ENCODE data around the gene ACO2.
A peak's percentile ranks its signal among the peaks of the same experiment; 100 is the strongest.
"Not testable (repeated sequence)": the region's sequence is repeated elsewhere in the genome, so short reads cannot be mapped to it uniquely, and the experiment has no call there.

ACO2 gene

DNA sequence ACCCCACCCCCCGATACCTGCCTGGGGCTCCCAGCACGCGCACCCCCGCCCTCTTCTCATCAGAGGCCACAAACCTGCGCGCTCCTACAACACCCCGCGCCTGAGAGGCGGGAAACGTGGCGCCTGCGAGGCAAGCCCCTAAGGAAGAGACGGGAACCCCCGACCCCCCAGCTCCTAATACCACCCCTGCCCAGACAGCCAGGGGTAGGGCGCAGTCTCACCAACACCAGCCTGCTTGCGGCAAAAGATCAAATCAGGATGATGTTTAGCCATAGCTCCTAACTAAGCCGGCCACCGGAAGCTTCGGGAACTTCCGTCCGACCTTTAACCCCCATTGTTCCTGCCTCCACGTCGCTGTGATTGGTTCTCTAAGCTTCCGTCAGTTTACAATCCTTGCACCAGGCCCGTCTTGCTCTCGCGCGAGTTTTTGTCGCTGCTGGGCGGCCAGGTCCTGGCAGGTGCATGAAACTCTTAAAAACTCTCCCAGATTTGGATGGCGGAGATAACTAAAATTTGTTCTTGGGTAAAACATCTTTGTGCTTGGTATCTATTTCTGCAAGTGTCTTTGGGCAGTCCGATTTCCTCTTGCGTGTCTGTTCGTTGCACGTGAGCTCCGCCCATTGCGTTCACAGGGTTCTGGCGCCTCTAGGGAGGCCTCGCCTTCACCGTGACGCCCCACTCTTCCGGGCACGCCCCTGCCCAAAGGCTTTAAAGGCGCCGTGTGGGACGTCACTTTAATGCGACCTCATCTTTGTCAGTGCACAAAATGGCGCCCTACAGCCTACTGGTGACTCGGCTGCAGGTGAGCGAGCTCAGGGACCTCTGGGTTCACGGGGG is at the start of gene ACO2, which contains the start of gene PHF5A:
ACO2 (plus strand) TSS at position 737 of the 837 bp plus-strand sequence; CDS start at position 767, 30 bp downstream.
PHF5A (minus strand) TSS at position 312 of the 837 bp plus-strand sequence; CDS start at position 273, 39 bp downstream.
- peak; percentile 98 for DNase-seq (ENCODE audit: low spot score)

DNA sequence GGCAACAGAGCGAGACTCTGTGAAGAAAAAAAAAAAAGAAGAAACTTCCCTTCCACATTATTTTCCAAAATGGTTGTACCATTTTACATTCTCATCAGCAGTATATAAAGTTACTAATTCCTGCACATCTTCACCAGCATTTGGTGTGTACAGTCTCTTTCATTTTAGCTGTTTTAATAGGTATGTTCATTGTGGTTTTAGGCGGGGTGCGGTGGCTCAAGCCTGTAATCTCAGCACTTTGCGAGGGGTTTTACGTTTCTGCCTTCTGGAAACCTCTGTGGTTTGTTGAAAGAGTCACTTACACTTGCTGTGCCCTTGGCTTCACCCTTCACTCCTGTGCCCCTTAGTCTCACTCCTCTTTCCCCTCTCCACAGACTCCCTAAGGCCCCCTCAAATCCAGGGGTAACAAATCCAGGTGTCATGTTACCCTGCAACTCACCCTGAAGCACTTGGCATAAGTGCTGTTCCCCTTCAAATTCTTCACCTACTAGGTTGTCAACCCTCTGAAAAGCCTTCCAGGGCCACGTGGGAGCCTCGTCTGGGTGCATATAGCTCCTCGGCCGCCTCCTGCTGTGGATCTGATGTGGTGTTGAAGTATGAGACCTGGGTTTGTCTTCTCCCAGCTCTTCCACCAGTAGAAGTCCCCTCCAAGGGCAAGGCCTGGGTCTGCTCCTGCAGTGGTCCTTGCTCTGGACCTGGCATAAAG is 43.1 kb upstream of the ACO2 start:
- DNase-seq (ENCODE audit: low spot score): peak; percentile 50

DNA sequence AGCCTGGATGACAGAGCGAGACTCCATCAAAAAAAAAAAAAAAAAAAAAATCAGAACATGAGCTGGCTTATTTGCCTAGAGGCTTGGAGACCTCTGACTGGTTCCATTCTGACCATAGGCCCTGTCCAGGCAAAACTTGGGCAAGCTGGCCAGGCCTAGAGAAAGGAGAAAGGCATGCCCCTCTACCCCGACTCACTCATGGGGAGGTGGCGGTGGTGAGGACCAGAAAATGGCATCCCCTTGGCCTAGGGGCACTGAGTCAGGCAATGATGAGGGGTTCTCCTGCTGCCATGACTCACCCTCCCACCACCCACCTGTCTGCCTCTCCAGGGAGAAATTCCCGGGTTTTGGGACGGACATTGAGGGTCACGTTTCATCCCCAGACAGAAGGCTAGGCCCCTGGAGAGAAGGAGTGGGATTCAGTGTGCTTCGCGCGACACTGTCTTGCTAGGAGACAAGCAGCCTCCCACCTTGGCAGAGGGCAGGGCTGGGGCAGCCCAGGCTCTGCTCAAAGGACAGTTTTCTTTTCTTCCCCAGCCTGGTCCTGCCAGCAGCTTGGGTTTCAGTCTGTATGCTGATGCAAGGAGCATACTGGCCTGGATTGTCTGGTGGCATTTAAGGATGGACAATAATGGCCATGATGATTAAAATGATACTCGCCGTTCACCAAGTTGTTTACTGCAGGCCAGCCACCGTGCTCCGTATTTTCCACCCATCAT is 39.5 kb upstream of the ACO2 start:
- DNase-seq (ENCODE audit: low spot score): no peak

DNA sequence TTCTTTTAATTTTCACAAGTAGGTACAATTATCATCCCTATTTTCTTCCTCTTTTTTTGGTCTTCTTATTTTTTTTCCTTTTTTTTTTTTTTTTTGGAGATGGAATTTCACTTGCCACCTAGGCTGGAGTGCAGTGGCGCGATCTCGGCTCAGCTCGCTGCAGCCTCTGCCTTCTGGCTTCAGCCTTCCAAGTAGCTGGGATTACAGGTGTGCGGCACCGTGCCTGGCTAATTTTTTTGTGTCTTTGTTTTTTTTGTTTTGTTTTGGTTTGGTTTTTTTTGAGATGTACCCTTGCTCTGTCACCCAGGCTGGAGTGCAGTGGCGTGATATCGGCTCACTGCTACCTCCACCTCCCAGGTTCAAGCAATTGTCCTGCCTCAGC is 39.0 kb upstream of the ACO2 start:
- DNase-seq (ENCODE audit: low spot score): no peak

DNA sequence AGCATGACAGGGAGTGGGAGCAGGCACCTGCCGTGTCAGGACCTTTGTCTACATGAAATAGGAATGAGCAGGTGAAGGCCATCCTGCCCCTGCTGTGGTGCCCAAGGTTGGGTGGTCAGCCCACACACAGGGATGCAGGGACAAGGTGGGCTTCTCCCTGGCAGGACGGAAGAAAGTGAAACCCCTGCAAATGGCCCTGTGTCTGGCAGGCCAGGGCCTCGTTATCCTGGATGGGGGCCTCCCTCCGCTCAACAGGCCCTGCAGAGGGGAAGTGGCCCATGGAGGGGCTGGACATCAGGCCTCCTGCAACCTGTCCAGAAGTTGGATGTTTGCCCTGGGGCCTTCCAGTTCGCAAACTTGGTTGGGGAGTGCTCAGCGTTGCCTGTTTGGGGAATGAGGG is 37.3 kb upstream of the ACO2 start:
- DNase-seq (ENCODE audit: low spot score): no peak

DNA sequence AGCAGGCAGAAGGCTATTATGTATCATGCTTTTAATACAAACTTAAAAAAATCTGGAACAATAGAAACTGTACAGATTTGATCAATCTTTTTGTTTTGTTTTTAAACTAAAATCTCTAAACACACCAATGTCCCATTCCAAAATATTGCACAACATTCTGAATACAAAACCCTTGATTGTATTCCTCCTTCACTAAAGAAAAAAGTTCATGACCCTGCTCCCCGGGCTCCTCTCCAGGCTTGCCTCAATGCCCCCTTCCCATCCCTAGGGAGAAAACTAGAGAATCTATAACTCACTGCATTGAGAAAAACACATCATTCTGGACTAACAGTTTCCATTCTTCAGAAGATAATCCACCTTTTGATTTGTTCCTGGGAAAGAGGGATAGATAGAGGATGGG is 35.4 kb upstream of the ACO2 start:
- DNase-seq (ENCODE audit: low spot score): not testable (repeated sequence)

DNA sequence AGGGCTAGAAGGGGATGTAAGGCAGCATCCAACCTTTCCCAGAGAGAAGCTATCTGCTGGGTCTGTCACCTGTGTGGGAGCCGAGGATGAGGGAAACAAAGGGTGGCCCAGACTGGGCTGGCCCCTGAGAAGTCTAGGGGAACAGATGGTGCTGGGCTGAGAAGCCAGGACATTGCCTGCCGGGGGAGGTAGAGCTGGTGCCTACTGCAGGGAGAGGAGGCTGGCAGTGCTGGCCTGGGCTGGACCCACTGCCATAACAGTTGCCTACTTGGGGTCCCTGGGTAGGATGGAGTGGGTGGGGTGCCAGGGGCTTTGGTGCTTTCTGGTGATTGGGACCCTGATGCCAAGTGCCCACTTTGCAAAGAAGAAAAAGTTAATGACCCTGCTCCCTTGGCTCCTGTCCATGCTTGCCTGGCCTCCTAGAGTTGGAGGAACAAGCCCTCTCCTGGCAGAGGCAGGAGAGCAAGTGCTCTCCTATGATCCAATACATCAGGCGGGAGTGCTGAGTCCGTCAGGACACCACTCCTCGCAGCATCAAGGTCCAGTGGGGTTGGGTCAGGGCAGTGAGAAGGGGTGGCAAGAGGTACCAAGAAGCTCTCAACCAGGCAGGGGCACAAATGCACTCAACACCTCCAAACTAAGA is 34.4 kb upstream of the ACO2 start:
- DNase-seq (ENCODE audit: low spot score): not testable (repeated sequence)

DNA sequence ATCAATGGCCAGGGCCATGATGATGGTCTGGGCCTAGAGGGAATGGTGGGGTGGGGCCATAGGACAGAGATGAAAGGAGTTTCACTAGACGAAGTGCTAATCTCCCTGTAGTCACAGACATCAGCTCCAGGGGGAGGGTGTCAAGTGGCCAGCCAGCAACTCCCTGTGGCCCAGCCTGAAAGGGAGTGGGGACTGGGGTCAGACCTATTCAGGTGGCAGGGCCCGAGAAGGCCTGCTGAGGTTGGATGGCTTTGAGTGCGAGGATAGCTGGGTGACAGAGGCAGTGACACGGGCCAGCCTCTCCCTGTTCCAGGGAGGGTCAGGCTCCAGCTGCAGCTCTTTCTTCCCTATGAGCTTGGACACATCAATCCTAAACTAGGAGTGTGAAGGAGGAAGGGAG is 33.4 kb upstream of the ACO2 start:
- no peak for DNase-seq (ENCODE audit: low spot score)

DNA sequence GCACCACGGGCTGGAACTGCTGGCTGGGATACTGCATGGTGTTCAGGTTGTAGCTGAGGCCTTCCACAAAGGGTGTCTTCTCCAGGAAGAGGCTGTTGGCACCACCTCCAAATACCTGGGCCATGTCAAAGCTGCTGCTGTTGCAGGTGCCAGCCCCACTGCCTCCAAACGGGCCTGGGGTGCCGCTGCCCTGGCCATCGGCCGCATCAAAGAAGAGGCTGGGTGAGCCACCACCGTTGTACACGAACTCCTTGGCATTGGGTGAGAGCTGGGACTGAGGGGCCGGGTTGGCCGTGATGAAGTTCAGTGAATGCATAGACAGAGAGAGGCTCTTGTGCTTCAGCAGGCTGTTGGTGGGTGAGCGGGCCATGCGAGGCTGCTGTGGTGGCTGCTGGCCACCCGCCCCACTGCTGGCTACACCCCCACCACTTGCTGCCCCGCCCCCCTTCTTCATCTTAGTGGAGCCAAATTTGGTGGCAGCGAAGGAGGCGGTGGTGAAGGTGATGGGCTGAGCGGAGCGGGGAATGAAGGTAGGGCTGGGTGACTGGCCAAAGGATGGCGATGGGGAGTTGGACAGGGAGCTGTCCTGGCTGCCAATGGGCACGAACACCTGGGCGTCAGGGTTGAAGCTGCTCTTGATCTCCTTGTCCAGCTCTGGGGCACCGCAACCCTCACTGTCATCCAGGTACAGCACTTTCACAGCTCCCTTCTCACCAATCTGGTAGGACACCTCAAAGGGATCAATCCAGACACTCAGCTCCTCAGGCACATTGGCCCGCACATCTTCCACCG is 32.4 kb upstream of the ACO2 start:
- DNase-seq (ENCODE audit: low spot score): no peak

DNA sequence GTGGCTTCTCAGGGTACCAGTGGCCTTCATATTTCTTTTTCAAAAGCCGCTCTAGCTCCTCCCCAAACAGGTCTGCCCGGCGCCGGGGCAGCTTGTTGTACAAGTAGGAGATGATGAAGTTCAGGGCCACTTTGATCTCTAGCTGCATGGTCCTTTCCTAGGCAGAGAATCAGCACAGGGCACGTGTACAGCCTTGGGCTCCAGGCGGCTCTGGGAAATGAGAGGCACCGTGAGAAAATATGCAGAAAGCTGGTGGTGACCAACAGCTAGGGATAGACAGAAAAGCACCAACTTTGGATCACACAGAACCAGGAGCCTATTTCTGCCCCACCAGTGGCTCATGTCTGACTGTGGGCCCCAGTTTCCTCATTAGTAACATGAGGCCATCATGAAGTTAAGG is 31.7 kb upstream of the ACO2 start:
- no peak for DNase-seq (ENCODE audit: low spot score)

DNA sequence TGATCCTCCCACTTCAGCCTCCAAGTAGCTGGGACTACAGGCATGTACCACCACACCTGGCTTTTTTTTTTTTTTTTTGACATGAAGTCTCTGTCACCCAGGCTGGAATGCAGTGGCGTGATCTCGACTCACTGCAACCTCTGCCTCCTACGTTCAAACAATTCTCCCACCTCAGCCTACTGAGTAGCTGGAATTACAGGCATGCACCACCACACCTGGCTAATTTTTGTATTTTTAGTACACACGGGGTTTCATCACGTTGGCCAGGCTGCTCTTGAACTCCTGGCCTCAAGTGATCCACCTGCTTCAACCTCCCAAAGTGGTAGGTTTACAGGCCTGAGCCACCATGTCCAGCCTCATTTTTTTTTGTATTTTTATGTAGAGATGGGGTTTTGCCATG is 28.4 kb upstream of the ACO2 start:
- not testable (repeated sequence) for DNase-seq (ENCODE audit: low spot score)

DNA sequence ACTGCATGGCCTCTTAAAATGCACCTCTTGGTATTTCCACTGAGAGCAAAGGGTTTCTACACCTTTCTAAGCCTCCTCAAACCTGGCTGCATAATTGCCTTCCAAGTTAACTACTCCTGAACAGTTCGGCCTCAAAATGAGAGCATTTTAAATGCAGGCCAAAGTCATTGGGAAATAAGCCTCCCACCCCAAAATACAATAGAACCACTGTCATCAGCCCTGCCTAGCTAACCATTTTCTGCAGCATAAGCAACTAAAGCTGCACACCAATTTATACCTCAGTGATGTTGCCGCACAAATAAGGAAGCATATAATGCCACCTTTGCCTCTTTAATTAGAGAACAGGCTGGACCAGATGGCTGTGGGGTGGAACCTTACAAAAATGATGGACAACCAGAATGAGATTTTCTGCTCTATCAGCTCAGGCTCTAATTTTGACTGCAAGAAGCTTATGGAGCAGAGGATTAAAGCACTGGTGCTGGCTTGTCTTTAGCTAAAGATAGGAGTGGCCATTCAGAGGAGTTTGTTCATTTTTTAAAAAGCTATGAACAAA is 26.6 kb upstream of the ACO2 start:
- DNase-seq (ENCODE audit: low spot score): no peak

DNA sequence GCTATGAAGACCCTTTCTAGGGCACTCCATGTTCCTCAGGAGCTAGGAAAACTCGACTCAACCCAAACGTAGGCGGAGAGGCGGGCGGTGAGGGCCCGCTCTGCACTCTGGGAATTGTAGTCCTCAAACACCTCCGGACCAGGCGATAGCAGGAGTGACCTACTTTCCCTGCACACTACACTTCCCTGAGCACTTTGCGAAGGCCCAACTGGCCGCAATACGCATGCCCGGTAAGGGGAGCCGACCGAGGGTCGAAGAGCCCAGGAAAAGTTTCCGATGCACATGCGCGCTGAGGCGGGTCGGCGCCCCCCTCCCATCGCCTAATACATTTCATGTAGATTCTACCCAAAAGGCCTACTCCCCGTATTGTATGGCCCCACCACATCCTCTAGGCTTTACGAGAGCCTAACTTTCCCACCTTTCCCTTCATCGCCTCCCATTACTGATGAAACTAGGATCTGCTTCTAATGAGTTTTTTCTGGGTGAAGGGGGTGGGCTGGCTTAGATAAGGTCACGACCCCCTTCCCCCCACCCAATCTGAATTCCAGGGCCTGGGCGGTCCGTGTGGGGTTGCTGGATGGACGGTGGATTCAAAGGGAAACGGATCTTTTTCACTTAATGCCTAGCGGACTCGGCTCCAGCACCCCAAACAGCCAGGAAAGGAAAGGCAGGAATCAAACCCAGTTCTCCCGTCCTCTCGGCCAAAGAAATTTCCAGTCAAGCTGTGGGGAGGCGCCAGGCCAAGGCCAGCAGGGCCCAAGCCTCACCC is 24.4 kb upstream of the ACO2 start:
- peak; percentile 90 for DNase-seq (ENCODE audit: low spot score)

DNA sequence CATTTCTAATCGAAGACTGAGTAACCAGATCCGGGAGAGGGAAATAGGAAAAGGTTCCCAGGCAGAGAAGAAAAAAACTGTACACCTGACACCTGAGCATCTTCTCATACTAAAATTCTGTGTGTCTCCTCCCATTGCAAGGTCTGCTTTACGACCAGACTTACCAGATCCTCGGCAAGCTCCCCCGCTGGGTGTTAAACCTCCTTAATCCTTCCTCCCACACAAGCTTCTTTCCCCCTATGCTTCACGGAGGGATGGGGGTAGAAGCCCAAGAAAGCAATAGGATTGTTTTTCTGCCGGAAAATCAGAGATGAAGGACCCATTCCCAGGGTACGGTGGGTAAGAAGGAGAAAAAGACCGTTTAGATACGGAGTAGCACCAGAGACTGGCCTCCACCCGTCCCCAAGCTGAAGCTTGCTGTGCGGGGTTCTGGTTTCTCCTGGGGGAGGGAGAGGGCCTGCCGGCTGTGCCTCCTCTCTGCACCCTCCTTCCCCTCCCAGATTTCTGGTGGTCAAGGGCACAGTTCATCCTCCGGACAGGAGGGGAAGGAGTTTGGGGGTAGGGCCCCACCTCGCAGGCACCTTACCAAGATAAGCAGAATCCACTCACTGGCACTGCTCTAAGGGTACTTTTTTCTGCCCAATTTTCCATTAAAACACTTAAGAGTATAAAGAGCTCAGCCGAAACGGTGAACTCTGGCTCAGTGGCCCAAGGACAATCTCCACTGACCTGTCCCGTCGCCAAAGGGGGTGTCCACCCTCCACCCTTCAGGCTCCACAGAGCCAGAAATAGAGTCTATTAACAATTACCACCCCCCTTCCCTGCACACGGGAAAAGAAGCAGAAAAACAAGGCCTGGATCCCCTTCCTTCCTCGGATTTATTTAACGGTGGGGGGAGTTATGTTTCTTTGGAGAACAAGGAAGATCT is 23.5 kb upstream of the ACO2 start:
- peak; percentile 19 for DNase-seq (ENCODE audit: low spot score)

DNA sequence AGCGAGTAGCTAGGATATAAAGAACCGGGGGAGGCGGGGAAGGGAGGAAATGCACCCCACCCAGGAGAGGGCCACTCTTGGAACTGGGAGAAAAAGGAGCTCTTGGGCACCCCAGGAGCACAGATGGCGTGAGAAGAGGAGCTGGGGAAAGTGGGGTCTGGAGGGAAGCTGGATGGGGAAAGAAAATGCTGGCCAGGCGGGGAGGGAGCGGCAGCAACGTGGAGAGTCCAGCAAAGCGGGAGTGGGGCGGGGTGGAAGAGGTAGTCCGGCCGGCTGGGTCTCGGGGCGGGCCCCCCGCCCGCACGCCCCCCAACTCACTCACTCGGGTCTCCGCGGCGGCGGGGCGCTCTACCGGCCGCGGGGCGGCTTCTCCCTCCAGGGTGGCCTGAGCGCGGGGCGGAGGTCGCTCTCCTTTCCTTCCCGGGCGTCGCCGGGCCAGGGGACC is 22.8 kb upstream of the ACO2 start:
- no peak for DNase-seq (ENCODE audit: low spot score)

DNA sequence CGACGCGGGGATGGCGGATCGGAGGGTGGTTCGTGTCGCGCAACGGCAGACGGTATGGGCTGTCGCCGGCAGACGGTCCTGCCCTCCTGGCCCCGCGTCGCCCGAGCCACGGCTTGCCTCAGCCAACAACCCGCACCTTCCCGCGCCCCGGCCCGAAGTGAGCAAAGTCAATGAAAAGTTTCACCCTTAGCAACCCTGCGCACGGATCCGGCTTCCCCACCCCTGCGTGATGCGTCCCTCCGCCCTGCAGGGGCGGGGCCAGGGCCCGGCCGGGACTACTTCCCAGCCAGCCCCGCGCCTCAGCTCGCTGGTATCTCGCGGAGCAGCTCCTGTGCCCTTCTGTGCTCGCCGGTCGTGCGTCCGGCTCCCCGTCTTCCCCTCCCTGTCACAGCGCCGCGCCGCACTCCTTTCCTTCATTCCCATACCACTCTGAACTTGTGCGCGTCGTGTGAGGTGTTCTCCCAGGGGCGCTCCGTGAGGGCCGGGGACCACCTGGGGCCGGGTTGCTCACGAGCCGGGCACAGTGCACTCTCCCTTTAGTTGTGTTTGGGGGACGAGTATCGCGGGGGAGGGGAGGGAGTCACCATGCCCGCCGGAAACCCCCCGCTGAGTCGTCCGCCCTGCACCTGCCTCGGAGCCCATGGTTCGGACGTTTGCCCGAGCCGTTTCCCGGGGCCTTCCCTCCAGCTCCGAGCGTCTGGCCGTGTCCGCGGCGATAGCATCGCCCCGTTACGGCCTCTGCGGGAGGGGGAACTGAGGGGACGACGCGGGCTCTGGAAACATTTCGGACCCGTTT is 22.1 kb upstream of the ACO2 start, which contains the start of gene TOB2:
TOB2 (minus strand) TSS at position 163 of the 796 bp plus-strand sequence. CDS start 9,456 bp downstream, outside the sequence.
- peak; percentile 95 for DNase-seq (ENCODE audit: low spot score)

DNA sequence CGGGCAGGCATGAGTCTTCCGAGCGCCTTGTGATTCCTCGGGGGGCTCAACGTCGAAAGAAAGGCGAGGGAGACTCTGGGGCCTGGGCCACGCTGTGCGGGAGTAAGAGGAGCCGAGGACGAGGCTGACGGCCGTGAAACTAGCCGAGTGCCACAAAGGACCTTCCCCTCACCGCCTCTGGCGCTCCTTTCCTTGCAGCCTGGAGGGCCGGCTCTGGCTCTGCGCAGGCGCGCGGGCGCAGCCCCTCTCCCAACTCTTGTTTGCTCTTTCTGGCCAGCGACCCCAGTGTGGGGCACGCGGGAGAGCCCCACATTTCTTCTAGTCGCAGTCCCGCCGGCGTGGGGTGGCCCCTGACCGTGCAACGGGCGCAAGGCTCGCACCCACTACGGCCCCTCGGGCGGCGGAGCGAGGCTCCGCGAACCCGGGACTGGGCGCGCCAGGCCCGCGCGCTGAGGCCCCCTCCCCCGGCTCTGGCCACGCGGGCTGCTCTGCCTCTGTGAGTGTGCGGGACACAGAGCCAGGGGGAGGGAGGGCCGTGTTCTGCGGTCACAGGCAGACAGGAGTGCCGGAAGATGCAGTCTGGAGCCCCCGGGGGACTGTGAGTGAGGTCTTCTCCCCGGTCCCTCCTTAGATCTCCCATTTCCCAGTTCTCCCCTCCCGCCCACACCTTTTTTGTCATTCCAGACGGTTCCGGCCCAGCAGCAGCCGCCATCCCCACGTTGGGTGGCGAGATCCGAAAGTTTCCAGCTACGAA is 21.3 kb upstream of the ACO2 start:
- peak; percentile 47 for DNase-seq (ENCODE audit: low spot score)

Measured in CD4-positive, alpha-beta T cell treated with Interleukin-15 for 4 hours (primary cell).